Putamen (tissue), 1 donor: Measurements from ENCODE around the gene ZBTB7C.

Experiments
- DNase-seq: peaks from one replicate; pipeline ENCODE4 v3.0.0-alpha.2; 2016; ENCODE audit warnings: low spot score

ZBTB7C gene

DNA sequence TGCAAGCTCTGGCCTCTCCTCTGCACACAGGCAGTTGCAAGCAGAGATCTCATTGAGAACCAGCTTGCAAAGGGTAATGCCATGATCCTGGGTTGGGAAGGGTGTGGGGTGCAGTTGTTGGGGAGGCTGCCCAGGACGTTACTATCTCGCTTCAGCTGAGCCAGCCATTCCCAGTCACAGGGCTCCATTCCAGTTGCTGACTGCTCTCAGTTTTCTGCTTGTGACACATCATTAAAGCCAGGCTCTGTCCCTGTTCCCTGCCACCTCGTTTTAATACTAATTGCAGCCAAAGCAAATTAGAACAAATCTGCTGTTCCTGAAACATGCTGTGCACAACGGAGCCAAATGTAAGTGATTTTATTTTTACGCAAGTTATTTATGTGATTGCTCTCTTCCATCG lies 416.2 kb downstream of the ZBTB7C start:
- no peak for DNase-seq

DNA sequence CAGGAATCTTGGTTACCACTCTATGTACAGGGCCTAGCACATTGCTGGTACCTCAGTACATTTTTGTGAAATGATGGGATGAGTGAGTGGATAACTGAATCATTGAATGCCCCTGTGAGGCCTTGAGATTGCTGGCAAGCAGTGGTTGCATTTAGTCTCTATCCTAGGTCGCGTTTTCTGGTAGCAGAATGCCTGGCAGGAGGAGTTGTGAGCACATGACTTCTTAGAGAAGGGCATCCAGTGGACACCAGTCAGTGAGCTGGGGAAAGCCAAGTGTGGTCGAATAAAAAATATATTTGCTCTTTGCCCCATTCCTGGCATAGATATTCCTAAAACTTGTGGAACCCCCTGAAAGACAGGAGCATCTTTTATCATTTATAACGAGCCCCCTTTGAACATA lies 416.9 kb downstream of the ZBTB7C start:
- no peak for DNase-seq

GRCh38 chr18:47990981-47991380 lies 418.2 kb downstream of the ZBTB7C start:
- DNase-seq: no peak

DNA sequence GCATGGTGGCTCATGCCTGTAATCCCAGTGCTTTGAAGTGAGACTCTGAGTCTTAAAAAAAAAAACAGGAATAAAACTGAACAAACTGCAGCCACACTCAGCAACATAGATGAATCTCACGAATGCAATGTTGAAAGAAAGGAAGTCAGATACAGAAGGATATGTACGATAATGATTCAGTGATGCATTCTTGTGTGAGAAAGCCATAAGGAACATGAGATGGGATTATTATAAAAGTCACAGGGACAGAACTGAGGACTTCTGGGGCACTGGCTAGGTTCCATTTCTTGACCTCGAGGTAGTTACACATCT lies 421.8 kb downstream of the ZBTB7C start:
- DNase-seq: no peak

DNA sequence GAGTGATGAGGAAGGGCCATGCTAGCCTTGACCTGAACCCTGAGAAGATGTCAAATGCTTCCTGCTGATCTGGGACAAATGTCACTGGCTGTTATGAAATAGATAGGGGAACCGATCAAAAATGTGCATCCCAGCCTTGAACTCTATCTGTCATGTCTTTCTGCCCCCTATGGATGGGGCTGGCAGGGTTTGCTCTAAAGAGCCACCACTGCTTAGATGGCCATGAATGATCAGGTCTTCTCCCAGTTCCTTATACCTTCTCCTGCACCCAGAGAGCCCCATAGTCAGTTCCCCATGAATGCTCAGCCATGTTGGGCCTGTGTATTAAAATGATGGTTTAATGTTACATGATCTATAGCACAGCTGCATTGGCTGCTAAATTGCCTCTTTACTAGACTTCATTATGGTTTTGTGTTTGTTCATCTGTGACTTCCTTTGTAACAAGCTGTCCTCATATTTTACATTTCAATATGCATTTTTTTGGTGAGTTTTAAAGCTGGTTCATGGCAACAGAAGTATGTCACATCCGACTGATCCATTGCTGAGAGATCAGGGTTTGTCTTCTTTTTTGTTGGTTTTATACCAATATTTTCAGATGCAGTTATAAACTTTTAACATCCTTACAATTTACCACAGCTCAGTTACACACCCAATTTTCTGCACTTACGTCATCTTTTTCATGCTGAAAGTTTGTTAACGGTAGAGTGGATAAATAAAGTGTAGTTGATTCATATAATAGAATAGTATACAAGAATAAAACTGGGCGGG lies 422.4 kb downstream of the ZBTB7C start:
- no peak for DNase-seq

DNA sequence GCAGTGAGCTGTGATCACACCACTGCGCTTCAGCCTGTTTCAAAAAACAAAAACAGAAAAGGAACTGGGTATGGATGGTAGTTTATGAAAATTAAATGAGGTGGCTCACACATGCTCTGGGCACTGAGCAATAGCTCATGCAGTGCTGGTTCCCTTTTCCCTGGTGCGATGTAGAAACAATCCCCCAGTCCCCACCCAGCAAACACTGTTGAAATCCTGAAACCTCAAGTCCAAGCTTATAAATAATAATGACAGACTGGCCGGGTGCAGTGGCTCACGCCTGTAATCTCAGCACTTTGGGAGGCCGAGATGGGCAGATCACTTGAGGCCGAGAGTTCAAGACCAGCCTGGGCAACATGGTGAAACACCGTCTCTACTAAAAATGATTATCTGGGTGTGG lies 423.3 kb downstream of the ZBTB7C start:
- no peak for DNase-seq

- DNase-seq: no peak
These were observed 424.2 kb downstream of the ZBTB7C start for GRCh38 chr18:47984991-47985390.

DNA sequence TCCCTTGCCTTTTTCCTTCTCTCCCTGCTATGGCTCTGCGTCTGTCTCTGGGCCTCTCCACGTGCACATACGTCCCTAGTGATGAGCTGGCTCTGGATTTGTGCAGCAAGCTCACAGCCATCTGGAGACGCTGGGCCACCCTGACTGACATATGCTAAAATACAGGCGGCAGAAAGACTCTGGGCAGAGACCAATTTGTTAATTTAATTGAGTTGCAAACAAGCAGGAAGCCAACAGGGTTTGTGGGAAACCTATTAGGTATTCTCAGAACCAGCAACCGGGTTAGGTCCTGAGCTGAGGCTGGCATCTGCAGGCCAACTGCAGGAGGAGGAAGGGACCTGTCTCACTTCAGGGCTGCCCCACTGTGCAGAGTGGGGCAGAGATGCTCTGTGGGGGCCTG lies 425.2 kb downstream of the ZBTB7C start:
- no peak for DNase-seq

DNA sequence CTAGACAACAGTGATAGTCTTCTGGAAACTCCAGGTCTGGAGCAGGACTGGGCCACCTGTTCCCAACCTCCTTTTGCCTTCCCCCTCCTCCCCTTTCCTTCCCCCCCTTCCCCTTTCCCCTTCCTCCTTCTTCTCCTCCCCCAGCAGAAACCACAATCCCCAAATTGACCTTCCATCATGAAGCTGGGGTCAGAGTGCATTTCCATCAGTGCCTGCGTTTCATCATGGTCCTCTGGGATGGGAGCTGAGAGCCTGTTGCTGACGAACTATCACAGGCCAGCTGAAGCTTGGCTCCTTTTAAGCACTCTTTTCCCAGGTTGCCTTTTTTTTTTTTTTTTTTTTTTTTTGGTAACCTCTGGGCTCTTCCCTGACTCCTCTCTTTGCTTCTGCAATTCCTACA lies 426.1 kb downstream of the ZBTB7C start:
- no peak for DNase-seq

GRCh38 chr18:47981830-47982229 lies 427.4 kb downstream of the ZBTB7C start:
- DNase-seq: no peak

DNA sequence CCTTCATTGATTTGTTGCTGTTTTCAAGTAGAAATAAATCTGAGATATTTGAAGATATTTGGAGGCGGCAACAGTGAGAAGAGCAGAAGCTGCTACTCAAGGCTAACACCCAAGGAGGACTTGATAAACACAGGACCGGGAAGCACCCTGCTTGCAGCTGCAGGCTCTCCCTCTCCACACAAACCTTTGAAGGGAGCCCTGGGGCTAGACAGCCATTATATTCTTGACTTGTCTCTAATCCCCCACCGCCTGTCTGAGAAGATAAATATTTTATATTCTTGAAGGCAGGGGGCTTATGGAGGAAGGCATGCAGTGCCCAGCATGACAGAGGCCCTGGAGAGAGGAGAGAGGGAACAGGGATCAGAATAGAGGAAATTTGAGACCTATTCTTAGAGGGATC lies 427.9 kb downstream of the ZBTB7C start:
- no peak for DNase-seq

- DNase-seq: no peak
These were observed 429.5 kb downstream of the ZBTB7C start for GRCh38 chr18:47979611-47980200.

DNA sequence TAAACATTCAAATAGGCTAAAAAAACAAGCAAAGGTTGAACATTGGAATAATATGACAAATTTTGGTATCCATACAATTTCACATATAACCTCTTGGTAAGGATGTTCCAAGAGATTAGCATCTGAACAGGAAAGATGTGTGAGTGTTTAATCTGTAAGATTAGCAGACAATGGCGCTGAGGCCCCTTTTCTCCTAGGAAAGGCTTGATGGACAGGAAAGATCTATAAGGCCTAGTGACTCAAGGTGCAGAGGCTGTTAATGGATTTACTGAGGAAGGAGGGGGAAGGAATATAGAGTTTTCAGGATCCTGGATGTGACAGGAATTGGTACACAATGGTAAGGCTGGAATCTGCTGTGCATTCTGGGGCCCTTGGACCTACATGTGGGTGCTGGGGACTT lies 430.6 kb downstream of the ZBTB7C start:
- DNase-seq: no peak

DNA sequence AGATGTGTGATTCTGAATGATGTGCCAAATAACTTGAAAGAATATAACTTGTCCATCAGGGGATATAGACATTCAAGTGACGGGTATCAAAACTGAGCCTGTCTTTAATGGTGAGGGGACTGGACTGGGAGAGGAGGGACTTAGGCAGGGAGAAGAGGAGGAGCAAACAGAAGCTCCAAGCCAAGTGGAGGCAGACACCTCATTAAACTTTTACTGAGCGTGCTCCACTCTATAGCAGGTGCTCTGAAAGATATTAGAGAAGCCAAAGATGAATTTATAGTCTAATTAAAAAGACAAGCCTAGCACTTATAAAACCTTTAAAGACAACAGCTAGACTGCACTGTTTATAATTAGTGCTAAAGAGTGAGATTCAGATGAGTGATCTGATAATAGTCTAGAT lies 431.0 kb downstream of the ZBTB7C start:
- DNase-seq: no peak
